NB4 (cell line): ENCODE results near the gene SAFB.

ENCODE experiments used
- MYC ChIP-seq: IDR thresholded peaks from 2 replicates; pipeline ENCODE4 v1.6.1; 2011; ENCODE audit warnings: low read depth, low read length
- POLR2A ChIP-seq: IDR thresholded peaks from 2 replicates; pipeline ENCODE4 v1.6.1; 2011; ENCODE audit warnings: mild to moderate bottlenecking; ENCODE audit not compliant: insufficient read length; ENCODE audit errors: extremely low read depth
- TF ChIP-seq, protein P1 (sequence below): IDR thresholded peaks from one replicate; pipeline ENCODE4 v1.5.1; 2012; ENCODE audit warnings: low read depth, low read length

DNA sequence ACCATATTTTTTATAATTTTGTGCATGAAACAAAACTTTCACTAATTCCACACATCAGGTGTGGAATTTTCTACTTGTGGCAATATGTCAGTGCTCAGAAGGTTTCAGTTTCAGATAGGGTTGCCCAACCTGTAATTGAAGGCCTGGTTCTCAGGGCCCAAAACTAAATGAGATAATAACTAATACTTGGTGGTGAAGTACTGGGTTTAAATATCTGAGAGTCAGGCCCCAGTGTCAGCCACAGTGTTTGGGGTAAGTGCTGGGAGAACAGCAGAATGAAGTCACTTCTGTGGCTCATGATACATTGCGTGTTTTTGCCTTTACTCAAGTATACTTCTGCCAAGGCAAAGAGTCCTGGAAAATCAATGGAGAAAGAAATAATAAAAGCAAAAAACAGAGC lies 5.6 kb downstream of the SAFB start:
- TF ChIP-seq, protein P1, sequence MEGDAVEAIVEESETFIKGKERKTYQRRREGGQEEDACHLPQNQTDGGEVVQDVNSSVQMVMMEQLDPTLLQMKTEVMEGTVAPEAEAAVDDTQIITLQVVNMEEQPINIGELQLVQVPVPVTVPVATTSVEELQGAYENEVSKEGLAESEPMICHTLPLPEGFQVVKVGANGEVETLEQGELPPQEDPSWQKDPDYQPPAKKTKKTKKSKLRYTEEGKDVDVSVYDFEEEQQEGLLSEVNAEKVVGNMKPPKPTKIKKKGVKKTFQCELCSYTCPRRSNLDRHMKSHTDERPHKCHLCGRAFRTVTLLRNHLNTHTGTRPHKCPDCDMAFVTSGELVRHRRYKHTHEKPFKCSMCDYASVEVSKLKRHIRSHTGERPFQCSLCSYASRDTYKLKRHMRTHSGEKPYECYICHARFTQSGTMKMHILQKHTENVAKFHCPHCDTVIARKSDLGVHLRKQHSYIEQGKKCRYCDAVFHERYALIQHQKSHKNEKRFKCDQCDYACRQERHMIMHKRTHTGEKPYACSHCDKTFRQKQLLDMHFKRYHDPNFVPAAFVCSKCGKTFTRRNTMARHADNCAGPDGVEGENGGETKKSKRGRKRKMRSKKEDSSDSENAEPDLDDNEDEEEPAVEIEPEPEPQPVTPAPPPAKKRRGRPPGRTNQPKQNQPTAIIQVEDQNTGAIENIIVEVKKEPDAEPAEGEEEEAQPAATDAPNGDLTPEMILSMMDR, result no peak
- no peak for TF ChIP-seq POLR2A
- no peak for TF ChIP-seq MYC
